ENCODE data around the gene RBM4B. TPM values are rescaled to one million over a fixed set of nuclear protein-coding genes. Genes with fewer than 3 reads are reported as not detected.

RBM4B gene
- total RNA-seq, 1 experiment from 2014 or later = 14.1 TPM

- TF ChIP-seq USF2 (CRISPR knock-in tag; IDR thresholded peaks at IDR 0.05) (no peak), ZNF121 (CRISPR knock-in tag; IDR thresholded peaks at IDR 0.05) (no peak)
These were observed 39.3 kb upstream of the RBM4B start (continued) for GRCh38 chr11:66716996-66717395.

GRCh38 chr11:66715346-66716085 is 37.8 kb upstream of the RBM4B start:
- peaks cover 31% of the 10 kb centered on the region for H3K4me1 Mint-ChIP-seq
- no peaks in the 10 kb centered on the region for H3K27me3 Mint-ChIP-seq (ENCODE audit: low read depth)
- no peak overlapping the region for H3K27ac Mint-ChIP-seq
- TF ChIP-seq FOXK1 (CRISPR knock-in tag; IDR thresholded peaks at IDR 0.05) (no peak), ZNF396 (CRISPR knock-in tag; IDR thresholded peaks at IDR 0.05; ENCODE audit: borderline replicate concordance) (no peak), GRHL2 (CRISPR knock-in tag; IDR thresholded peaks at IDR 0.05; ENCODE audit: insufficient replicate concordance, severe bottlenecking) (no peak), SOX15 (CRISPR knock-in tag; IDR thresholded peaks at IDR 0.05) (no peak)
- no peaks in the 10 kb centered on the region for H3K9me3 Mint-ChIP-seq
- no peak overlapping the region for H3K4me3 Mint-ChIP-seq
- ChIA-PET POLR2A (interaction anchor here (0.7 kb wide), 1 partner anchor 18 kb away, joined by 3 read pairs; no protein-coding TSS in a partner anchor), CTCF (interaction anchor here (0.9 kb wide), 1 partner anchor 21 kb away, joined by 4 read pairs; no protein-coding TSS in a partner anchor)
- ATAC-seq (no peak), DNase-seq (ENCODE audit: low spot score) (no peak)
- H3K36me3 Mint-ChIP-seq = peaks cover 26% of the 10 kb centered on the region

GRCh38 chr11:66713746-66714480 is 36.2 kb upstream of the RBM4B start:
- ChIA-PET POLR2A (no interaction called here), CTCF (no interaction called here)
- peaks cover 15% of the 10 kb centered on the region for H3K4me1 Mint-ChIP-seq
- H3K27me3 Mint-ChIP-seq (ENCODE audit: low read depth) = no peaks in the 10 kb centered on the region
- H3K4me3 Mint-ChIP-seq = no peak overlapping the region
- DNase-seq (ENCODE audit: low spot score) (no peak), ATAC-seq (no peak)
- H3K9me3 Mint-ChIP-seq = no peaks in the 10 kb centered on the region
- TF ChIP-seq, protein P1, sequence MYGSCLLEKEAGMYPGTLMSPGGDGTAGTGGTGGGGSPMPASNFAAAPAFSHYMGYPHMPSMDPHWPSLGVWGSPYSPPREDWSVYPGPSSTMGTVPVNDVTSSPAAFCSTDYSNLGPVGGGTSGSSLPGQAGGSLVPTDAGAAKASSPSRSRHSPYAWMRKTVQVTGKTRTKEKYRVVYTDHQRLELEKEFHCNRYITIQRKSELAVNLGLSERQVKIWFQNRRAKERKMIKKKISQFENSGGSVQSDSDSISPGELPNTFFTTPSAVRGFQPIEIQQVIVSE (CRISPR knock-in tag; IDR thresholded peaks at IDR 0.05; ENCODE audit: borderline replicate concordance) = no peak
- no peak for TF ChIP-seq TP53 (CRISPR knock-in tag; IDR thresholded peaks at IDR 0.05)
- no peak for TF ChIP-seq OVOL2 (CRISPR knock-in tag; IDR thresholded peaks at IDR 0.05; ENCODE audit: borderline replicate concordance)
- TF ChIP-seq ZNF423 (CRISPR knock-in tag; IDR thresholded peaks at IDR 0.05) = no peak
- no peak for TF ChIP-seq ATF1 (CRISPR knock-in tag; IDR thresholded peaks at IDR 0.05)
- TF ChIP-seq SOX15 (CRISPR knock-in tag; IDR thresholded peaks at IDR 0.05) = no peak
- no peak overlapping the region; the same call in 1 of the 2 replicates for H3K27ac Mint-ChIP-seq
- peaks cover 30% of the 10 kb centered on the region for H3K36me3 Mint-ChIP-seq

GRCh38 chr11:66710384-66710930 is 32.8 kb upstream of the RBM4B start:
- H3K4me1 Mint-ChIP-seq = no peaks in the 10 kb centered on the region
- no peaks in the 10 kb centered on the region for H3K9me3 Mint-ChIP-seq
- ChIA-PET CTCF (interaction anchor here (1.0 kb wide), 1 partner anchor 16 kb away, joined by 3 read pairs; no protein-coding TSS in a partner anchor), POLR2A (no interaction called here)
- no peak for TF ChIP-seq MYBL2 (CRISPR knock-in tag; IDR thresholded peaks at IDR 0.05)
- TF ChIP-seq ZBTB21 (CRISPR knock-in tag; IDR thresholded peaks at IDR 0.05; ENCODE audit: borderline replicate concordance) = no peak
- TF ChIP-seq IRF2 (CRISPR knock-in tag; IDR thresholded peaks at IDR 0.05; ENCODE audit: borderline replicate concordance, low read depth) = no peak
- TF ChIP-seq CREB1 (CRISPR knock-in tag; IDR thresholded peaks at IDR 0.05) = no peak
- no peak for TF ChIP-seq OVOL2 (CRISPR knock-in tag; IDR thresholded peaks at IDR 0.05; ENCODE audit: borderline replicate concordance)
- TF ChIP-seq TEAD1 (CRISPR knock-in tag; IDR thresholded peaks at IDR 0.05) = no peak
- no peak for TF ChIP-seq JUN (CRISPR knock-in tag; IDR thresholded peaks at IDR 0.05)
- TF ChIP-seq ZNF416 (CRISPR knock-in tag; IDR thresholded peaks at IDR 0.05) = no peak
- TF ChIP-seq, protein P2, sequence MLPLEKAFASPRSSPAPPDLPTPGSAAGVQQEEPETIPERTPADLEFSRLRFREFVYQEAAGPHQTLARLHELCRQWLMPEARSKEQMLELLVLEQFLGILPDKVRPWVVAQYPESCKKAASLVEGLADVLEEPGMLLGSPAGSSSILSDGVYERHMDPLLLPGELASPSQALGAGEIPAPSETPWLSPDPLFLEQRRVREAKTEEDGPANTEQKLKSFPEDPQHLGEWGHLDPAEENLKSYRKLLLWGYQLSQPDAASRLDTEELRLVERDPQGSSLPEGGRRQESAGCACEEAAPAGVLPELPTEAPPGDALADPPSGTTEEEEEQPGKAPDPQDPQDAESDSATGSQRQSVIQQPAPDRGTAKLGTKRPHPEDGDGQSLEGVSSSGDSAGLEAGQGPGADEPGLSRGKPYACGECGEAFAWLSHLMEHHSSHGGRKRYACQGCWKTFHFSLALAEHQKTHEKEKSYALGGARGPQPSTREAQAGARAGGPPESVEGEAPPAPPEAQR (CRISPR knock-in tag; IDR thresholded peaks at IDR 0.05) = no peak
- no peak for TF ChIP-seq CTCF (IDR thresholded peaks at IDR 0.05)
- TF ChIP-seq ZNF138 (CRISPR knock-in tag; conservative IDR thresholded peaks at IDR 0.05) = no peak
- TF ChIP-seq ZNF263 (CRISPR knock-in tag; IDR thresholded peaks at IDR 0.05; ENCODE audit: low read depth) = no peak
- no peak for TF ChIP-seq ZNF396 (CRISPR knock-in tag; IDR thresholded peaks at IDR 0.05; ENCODE audit: borderline replicate concordance)
- H3K36me3 Mint-ChIP-seq = peaks cover 49% of the 10 kb centered on the region
- no peak for DNase-seq (ENCODE audit: low spot score)
- no peak overlapping the region for H3K27ac Mint-ChIP-seq
- ATAC-seq = no peak
- H3K27me3 Mint-ChIP-seq (ENCODE audit: low read depth) = no peaks in the 10 kb centered on the region
- H3K4me3 Mint-ChIP-seq = no peak overlapping the region

All from WTC11 (cell line).